HG02981 (cell line): ENCODE measurements around the gene ADAMTS17.

Source experiments
- ATAC-seq: cut with Tn5 transposase; IDR thresholded peaks from one replicate; pipeline ENCODE4 v1.9.1; 2021; ENCODE audit warnings: mild to moderate bottlenecking, moderate library complexity; ENCODE audit not compliant: unreplicated experiment

ADAMTS17 gene

GRCh38 chr15:100005715-100006114, 336.1 kb downstream of the ADAMTS17 start:
- ATAC-seq: no peak

GRCh38 chr15:100005013-100005412, 336.8 kb downstream of the ADAMTS17 start:
- no peak for ATAC-seq

GRCh38 chr15:100002787-100003536, 338.8 kb downstream of the ADAMTS17 start:
- ATAC-seq: no peak

GRCh38 chr15:100002086-100002620, 339.6 kb downstream of the ADAMTS17 start:
- no peak for ATAC-seq

- ATAC-seq: no peak
Observed at GRCh38 chr15:100001405-100001804, 340.4 kb downstream of the ADAMTS17 start.

GRCh38 chr15:99999282-100000070, 342.3 kb downstream of the ADAMTS17 start:
- ATAC-seq: no peak

- ATAC-seq: no peak
Observed at GRCh38 chr15:99998661-99999101, 343.1 kb downstream of the ADAMTS17 start.

- ATAC-seq: no peak
Observed at GRCh38 chr15:99997112-99997651, 344.6 kb downstream of the ADAMTS17 start.

- ATAC-seq: no peak
Observed at GRCh38 chr15:99996660-99997059, 345.1 kb downstream of the ADAMTS17 start.

GRCh38 chr15:99995543-99995942, 346.2 kb downstream of the ADAMTS17 start:
- no peak for ATAC-seq

- no peak for ATAC-seq
Observed at GRCh38 chr15:99994849-99995248, 346.9 kb downstream of the ADAMTS17 start.

- no peak for ATAC-seq
Observed at GRCh38 chr15:99993681-99994131, 348.1 kb downstream of the ADAMTS17 start.

GRCh38 chr15:99993262-99993661, 348.5 kb downstream of the ADAMTS17 start:
- ATAC-seq: no peak

- no peak for ATAC-seq
Observed at GRCh38 chr15:99992611-99993231, 349.1 kb downstream of the ADAMTS17 start.

- ATAC-seq: no peak
Observed at GRCh38 chr15:99989095-99989494, 352.7 kb downstream of the ADAMTS17 start.

GRCh38 chr15:99987701-99988100, 354.1 kb downstream of the ADAMTS17 start:
- no peak for ATAC-seq

GRCh38 chr15:99987119-99987506, 354.7 kb downstream of the ADAMTS17 start:
- no peak for ATAC-seq

GRCh38 chr15:99986297-99987118, 355.3 kb downstream of the ADAMTS17 start:
- ATAC-seq: no peak

GRCh38 chr15:99985878-99986277, 355.9 kb downstream of the ADAMTS17 start:
- no peak for ATAC-seq
